Lower leg skin (tissue), 4 donors: ENCODE measurements around the gene SYCP2. TPM values are rescaled to one million over a fixed set of nuclear protein-coding genes. Genes with fewer than 3 reads are reported as not detected.
A peak's percentile ranks its signal among the peaks of the same experiment; 100 is the strongest.

ENCODE experiments used
- DNase-seq, 2 donors: peaks; one replicate each; pipeline ENCODE4 v3.0.0-alpha.2; 2019; ENCODE audit warnings: low spot score in 2 of 2
- H3K4me3 ChIP-seq: fragments of 200-600 bp; sonication (generic); 2 replicates; pipeline ENCODE4 v1.5.1; 2017; ENCODE audit warnings: mild to moderate bottlenecking, low read depth; ENCODE audit not compliant: poor library complexity, severe bottlenecking
- POLR2A ChIP-seq, 2 donors: fragments of 450-650 bp; IDR thresholded peaks; one replicate each; pipeline ENCODE4 v1.6.1; 2016 to 2017; ENCODE audit warnings: antibody characterized with exemption in 2 of 2, mild to moderate bottlenecking in 1 of 2, moderate library complexity in 1 of 2
- WGBS, 2 donors: methylation state at CpG; one replicate each; pipeline ENCODE4 v1.1.5; 2018; 5-methylcytosine and 5-hydroxymethylcytosine counted together
- intact Hi-C: fragments of 100-400 bp; cut with DNase I; formaldehyde crosslinking; loops from one replicate; pipeline ENCODE4 v1.15.0; 2023; ENCODE audit warnings: low total_unique reads
- total RNA-seq, 4 donors: library from RNA; depleted of rRNA; stranded (reverse); fragments of >200 nt; gene quantifications; one replicate each; pipeline ENCODE4 v1.1.0, GENCODE V29; 2016
- TF ChIP-seq, protein P1 (sequence below), 3 donors: fragments of 450-650 bp; IDR thresholded peaks; one replicate each; pipeline ENCODE4 v1.5.1; 2016; ENCODE audit warnings: antibody characterized with exemption in 3 of 3, mild to moderate bottlenecking in 3 of 3, moderate library complexity in 2 of 3

The SYCP2 gene
- total RNA-seq, 4 donors from 2014 or later = 1.9 to 12.9 (median 2.4) TPM

DNA sequence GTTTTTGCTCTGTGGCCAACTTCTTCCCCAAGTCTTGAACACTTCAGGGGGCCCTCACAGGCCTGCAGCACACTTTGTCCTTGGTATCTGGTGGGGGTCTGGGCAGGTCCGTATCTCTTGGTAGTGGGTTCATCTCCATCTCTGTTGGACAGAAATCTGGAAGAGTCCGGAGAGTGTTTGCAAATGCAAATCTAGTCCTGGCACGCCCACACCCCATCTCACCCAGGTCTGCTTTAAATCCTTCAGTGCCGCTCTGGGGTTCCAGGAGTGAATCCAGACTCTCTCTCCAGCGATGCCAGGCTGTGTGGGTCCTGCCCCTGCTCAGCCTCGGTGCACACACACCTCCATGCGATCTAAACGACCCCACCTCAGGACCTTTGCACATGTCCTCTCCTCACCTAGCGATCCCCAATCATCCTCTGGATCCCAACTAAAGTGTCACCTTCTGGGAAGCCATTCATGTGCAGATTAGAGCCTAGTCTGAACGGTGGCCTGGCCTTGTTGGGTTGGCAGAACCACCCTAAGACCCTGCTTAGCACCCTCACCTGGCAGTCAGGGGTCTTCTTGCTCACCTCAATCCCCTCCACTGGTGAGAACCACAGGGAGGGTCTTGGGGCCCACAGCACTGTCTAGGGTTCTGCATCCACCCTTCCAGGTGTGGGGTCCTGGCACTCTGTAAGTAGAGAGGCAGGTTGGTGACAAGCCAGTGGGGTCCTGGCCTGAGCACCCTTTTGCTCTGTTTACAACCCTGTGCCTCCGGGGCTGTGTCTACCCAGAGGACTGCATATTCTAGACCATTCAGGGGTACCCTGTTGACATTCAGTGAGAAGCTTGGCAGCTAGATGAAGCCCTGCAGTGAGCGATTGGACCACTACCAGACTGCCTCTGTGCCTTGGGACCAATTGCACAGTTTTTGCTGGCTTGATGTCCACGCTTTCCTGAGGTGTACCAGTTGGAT is 100.8 kb downstream of the SYCP2 start:
- TF ChIP-seq POLR2A (IDR thresholded peaks at IDR 0.05) = no peak
- TF ChIP-seq, protein P1, sequence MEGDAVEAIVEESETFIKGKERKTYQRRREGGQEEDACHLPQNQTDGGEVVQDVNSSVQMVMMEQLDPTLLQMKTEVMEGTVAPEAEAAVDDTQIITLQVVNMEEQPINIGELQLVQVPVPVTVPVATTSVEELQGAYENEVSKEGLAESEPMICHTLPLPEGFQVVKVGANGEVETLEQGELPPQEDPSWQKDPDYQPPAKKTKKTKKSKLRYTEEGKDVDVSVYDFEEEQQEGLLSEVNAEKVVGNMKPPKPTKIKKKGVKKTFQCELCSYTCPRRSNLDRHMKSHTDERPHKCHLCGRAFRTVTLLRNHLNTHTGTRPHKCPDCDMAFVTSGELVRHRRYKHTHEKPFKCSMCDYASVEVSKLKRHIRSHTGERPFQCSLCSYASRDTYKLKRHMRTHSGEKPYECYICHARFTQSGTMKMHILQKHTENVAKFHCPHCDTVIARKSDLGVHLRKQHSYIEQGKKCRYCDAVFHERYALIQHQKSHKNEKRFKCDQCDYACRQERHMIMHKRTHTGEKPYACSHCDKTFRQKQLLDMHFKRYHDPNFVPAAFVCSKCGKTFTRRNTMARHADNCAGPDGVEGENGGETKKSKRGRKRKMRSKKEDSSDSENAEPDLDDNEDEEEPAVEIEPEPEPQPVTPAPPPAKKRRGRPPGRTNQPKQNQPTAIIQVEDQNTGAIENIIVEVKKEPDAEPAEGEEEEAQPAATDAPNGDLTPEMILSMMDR (IDR thresholded peaks at IDR 0.05) = no peak
- DNase-seq = peak in 1 of 2 donors; percentile 80
- intact Hi-C loops = no loop called here
- no peak overlapping the region for H3K4me3 ChIP-seq
- 91 to 94% methylated on average over 13 of the region's 13 CpGs for WGBS, 2 donors

DNA sequence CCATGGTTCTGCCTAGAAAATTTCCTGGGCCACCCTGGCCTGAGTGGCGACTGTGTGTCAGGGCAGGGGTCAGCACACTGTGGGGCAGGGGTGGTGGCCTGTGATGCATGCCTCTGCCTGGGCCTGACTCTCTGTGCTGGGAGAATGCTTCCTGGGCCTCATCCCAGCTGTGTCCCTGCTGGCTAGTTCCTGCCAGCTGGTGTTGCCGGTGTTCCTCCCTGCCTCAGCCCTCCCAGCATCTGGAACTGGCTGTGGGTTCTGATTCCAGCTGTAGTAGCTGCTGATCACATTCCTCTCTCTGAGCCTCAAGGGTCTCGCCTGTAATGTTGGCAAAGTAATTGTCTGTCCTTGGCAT is 101.5 kb downstream of the SYCP2 start:
- H3K4me3 ChIP-seq = no peak overlapping the region
- no peak for DNase-seq
- 47 to 55% methylated on average over 3 of the region's 3 CpGs for WGBS, 2 donors
- TF ChIP-seq, protein P1 (IDR thresholded peaks at IDR 0.05) = no peak
- no peak for TF ChIP-seq POLR2A (IDR thresholded peaks at IDR 0.05)
- intact Hi-C loops = no loop called here

DNA sequence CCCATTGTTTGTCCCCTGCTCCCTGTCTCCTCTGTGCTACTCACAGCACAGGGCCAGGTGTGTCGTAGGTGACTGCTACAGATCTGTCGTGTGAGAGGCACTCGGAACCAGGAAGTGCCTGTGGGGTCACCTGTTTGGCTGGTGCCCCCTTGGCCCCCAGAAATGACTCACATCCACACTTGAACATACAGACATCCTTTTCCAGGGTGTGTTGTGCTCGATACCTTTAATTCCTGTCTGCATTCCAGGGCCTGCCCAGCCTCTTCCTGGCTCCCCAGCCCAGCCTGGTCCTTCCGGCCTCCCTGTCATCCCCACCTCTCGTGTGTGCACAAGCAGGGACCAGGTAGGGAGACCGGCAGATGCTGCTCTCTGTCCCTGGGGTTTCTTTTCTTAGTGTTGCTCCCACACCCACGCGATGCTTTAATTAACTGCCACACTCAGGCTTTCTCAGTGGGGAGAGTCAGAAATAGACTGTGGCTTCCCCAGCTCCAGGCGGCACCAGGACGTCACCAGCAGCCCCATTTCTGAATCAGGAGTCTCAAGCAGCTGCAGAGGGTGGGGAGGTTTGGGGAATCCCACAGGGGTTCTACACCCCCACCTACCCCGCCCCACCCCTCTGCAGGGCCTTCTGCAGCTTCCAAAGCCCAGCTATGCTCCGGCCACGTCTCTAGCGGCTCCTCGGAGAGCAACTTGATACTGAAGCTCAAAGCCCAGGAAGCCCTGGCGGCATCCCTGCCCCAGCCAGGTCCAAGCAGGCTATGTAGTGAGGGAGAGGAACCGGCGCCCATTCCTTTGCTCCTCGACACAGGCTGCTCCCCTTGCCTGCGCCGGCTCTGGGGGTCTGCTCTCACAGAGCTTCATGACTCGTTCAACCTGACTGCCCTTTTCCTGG is 102.2 kb downstream of the SYCP2 start:
- no peak for TF ChIP-seq POLR2A (IDR thresholded peaks at IDR 0.05)
- TF ChIP-seq, protein P1 (IDR thresholded peaks at IDR 0.05) = no peak
- no peak overlapping the region for H3K4me3 ChIP-seq
- peak in 1 of 2 donors; percentile 83 for DNase-seq
- intact Hi-C loops = no loop called here
- WGBS, 2 donors = 68 to 72% methylated on average over 23 of the region's 23 CpGs

DNA sequence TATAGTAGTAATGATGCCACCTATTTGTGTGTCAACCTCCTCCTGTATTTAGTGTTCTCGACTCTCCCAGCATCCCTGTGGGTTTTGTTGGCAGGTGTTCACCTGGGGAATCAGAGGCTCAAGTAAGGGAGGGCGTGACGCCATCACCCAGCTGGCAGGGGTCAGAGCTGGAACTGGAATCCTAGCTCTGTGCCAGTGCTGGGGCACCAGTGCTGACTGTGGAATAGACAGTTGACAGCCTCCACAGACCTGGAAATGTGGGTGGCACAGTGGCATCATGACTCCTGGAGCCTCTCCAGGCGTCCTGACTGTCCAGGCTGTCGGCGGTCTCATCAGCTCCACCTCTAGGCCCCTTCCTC is 102.8 kb downstream of the SYCP2 start:
- peak in 1 of 2 donors; percentile 75 for DNase-seq
- no peak for TF ChIP-seq POLR2A (IDR thresholded peaks at IDR 0.05)
- TF ChIP-seq, protein P1 (IDR thresholded peaks at IDR 0.05) = no peak
- no peak overlapping the region for H3K4me3 ChIP-seq
- 50 to 62% methylated on average over 6 of the region's 6 CpGs for WGBS, 2 donors
- intact Hi-C loops = no loop called here

DNA sequence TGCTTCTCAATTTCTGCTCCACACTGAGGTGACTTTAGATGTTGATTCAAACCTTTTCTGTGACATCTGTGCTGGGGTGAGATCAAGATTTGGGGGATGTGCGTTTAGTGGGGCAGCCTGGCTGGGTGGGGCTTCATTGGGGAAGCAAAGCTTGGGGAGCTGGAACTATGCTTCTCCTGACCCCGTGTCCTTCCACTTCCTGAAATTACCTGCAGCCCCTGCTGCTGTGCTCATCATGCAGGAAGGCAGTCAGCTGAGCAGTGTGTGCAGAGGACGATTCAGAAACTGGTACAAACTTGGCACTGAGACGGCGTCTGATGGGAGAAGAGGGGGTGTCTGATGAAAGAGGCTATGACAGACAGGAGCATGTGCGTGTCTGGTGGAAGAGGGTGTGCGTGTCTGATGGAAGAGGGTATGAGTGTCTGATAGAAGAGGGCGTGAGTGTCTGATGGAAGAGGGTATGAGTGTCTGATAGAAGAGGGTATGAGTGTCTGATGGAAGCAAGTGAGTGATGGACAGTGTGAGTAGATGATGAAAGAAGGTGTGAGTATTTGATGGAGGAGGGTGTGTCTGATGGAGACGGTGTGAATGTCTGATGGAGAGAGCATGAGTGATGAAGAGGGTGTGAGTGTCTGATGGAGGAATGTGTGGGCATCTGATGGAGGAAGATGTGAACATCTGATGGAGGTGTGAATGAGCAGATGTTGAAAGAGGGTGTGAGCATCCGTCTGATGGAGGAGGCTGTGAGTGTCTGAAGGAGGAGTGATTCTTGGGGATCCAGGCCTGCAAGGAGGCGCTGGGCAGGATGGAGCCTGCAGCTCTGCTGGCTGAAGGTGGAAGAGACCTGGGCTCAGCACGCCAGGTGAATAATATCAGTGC is 103.4 kb downstream of the SYCP2 start:
- 69 to 71% methylated on average over 12 of the region's 12 CpGs for WGBS, 2 donors
- H3K4me3 ChIP-seq = no peak overlapping the region
- TF ChIP-seq POLR2A (IDR thresholded peaks at IDR 0.05) = no peak
- TF ChIP-seq, protein P1 (IDR thresholded peaks at IDR 0.05) = no peak
- intact Hi-C loops = no loop called here
- DNase-seq = peak; percentile 13 to 80
